ENCODE data around the gene RGS9.

The RGS9 gene

GRCh38 chr17:65271296-65271695 is 134.1 kb downstream of the RGS9 start:
- no peak for TF ChIP-seq REST (IDR thresholded peaks at IDR 0.05; ENCODE audit: insufficient replicate concordance, low read depth)
- TF ChIP-seq CTCF (IDR thresholded peaks at IDR 0.05; ENCODE audit: insufficient read depth, low read length), result no peak
- TF ChIP-seq POLR2AphosphoS5 (IDR thresholded peaks at IDR 0.05; ENCODE audit: low read depth), result no peak
- no peak for TF ChIP-seq GABPA (IDR thresholded peaks at IDR 0.05; ENCODE audit: low read depth)
- TF ChIP-seq SPI1 (IDR thresholded peaks at IDR 0.05; ENCODE audit: borderline replicate concordance, low read depth), result no peak
- H3K27me3 ChIP-seq (ENCODE audit: insufficient read depth, poor library complexity, severe bottlenecking), result peaks cover 2% of the 10 kb centered on the region
- no peak for DNase-seq (ENCODE audit: low read depth in 1 of 2, low spot score in 1 of 2)

More at GRCh38 chr17:65271296-65271695, 134.1 kb downstream of the RGS9 start:
- Histone ChIP-seq H3K27ac (replicated peaks) (no peak overlapping the region), H3K4me3 (replicated peaks; ENCODE audit: insufficient read depth, low read length) (no peak overlapping the region)

All from HL-60 (cell line).